Glutamatergic neuron (in vitro differentiated cells): ENCODE results near the gene FTL. TPM values are rescaled to one million over a fixed set of nuclear protein-coding genes. Genes with fewer than 3 reads are reported as not detected.

ENCODE experiments used
- DNase-seq: peaks from one replicate; pipeline ENCODE4 v3.0.0; 2022
- H3K27ac Mint-ChIP-seq: one replicate; pipeline ENCODE4 v1.8.0; 2020; ENCODE audit warnings: mild to moderate bottlenecking, mixed read lengths, inconsistent platforms; ENCODE audit not compliant: unreplicated experiment
- H3K27me3 Mint-ChIP-seq: one replicate; pipeline ENCODE4 v1.8.0; 2020; ENCODE audit warnings: mild to moderate bottlenecking, moderate library complexity, mixed read lengths, inconsistent platforms; ENCODE audit not compliant: unreplicated experiment
- H3K36me3 Mint-ChIP-seq: one replicate; pipeline ENCODE4 v1.8.0; 2020; ENCODE audit warnings: mild to moderate bottlenecking, mixed read lengths, inconsistent platforms; ENCODE audit not compliant: unreplicated experiment
- H3K4me1 Mint-ChIP-seq: one replicate; pipeline ENCODE4 v1.8.0; 2020; ENCODE audit warnings: mild to moderate bottlenecking, low read depth, mixed read lengths, inconsistent platforms; ENCODE audit not compliant: unreplicated experiment
- H3K4me3 Mint-ChIP-seq: one replicate; pipeline ENCODE4 v1.8.0; 2020; ENCODE audit warnings: mild to moderate bottlenecking, mixed read lengths, inconsistent platforms; ENCODE audit not compliant: unreplicated experiment
- H3K9me3 Mint-ChIP-seq: one replicate; pipeline ENCODE4 v1.8.0; 2020; ENCODE audit warnings: mild to moderate bottlenecking, moderate library complexity, mixed read lengths, inconsistent platforms; ENCODE audit not compliant: unreplicated experiment
- CTCF ChIP-seq: fragments of 200-600 bp; sonication (generic); IDR thresholded peaks from one replicate; pipeline ENCODE4 v1.5.0; 2021; ENCODE audit not compliant: partially characterized antibody, unreplicated experiment
- total RNA-seq: library from RNA; stranded (reverse); fragmentation: NEBNext Ultra II Directional; extraction: Animal tissue kit (Norgen Biotek cat#: 25700); gene quantifications from one replicate; pipeline ENCODE4 v1.2.1, GENCODE V29; 2021; ENCODE audit not compliant: unreplicated experiment

Gene FTL
- total RNA-seq, 1 donor from 2014 or later = 875 TPM

DNA sequence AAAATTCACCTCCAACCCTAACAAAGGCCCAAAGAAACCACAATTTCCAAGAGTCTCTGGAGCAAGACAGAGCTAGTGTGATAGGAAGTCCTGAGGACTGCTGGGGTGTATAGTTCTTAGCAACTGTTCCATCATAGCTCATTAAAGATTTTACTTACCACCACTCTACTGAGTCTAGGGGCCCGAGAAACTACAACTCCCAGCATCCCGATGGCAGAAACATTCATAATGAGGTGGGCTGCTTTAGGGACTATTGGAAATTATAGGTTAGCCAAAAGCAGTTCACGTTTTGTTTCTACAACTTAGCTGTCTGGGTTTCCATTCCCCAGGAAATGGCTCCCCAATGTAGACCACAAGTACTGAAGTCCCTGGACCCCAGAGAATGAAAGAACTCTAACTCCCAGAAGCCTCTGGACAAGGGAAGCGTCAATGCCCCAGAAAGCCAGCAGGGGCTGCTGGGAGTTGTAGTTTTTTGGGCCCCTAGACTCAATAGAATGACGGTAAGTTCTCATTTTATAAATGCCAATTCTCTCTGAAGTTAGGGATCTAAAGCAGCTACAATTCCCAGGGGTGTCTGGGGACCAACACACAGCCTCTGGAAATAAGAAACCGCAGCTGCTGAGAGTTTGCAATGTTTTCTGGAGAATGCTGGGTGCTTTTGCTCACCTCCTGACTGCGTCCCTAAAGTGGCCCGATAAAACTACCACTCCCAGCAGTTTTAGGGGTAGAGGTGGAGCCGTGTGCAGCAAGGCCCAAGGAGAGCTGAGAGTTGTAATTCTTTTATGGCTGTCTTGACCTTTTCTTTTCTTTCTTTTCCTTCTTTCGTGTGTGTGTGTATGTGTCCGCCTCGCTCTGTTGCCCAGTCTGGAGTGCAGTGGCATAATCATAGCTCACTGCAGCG is 11.1 kb downstream of the FTL start:
- TF ChIP-seq CTCF = peak; percentile 75
- no peak overlapping the region for H3K27ac Mint-ChIP-seq
- H3K36me3 Mint-ChIP-seq = peaks cover 5% of the 10 kb centered on the region
- H3K27me3 Mint-ChIP-seq = no peaks in the 10 kb centered on the region
- peaks cover 2% of the 10 kb centered on the region for H3K4me1 Mint-ChIP-seq
- peak; percentile 68 for DNase-seq
- H3K9me3 Mint-ChIP-seq = no peaks in the 10 kb centered on the region
- no peak overlapping the region for H3K4me3 Mint-ChIP-seq

DNA sequence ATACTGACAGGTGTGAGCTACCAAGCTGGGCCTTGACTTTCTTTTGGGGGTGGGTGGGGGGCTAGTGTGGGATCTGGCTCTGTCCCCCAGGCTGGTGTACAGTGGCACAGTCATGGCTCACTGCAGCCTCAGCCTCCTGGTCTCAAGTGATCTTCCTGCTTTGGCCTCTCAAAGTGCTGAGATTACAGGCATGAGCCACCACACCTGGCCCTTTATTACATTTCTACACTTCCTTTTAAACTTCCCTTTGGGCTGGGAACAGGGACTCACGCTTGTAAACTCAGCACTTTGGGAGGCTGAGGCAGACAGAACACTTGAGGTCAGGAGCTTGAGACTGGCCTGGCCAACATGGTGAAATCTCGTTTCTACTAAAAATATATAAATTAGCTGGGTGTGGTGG is 12.0 kb downstream of the FTL start:
- Mint-ChIP-seq H3K27me3 (peaks cover under 1% of the 10 kb centered on the region), H3K4me3 (no peak overlapping the region), H3K36me3 (peaks cover 5% of the 10 kb centered on the region), H3K9me3 (no peaks in the 10 kb centered on the region), H3K4me1 (peaks cover 2% of the 10 kb centered on the region), H3K27ac (no peak overlapping the region)
- no peak for TF ChIP-seq CTCF
- no peak for DNase-seq

DNA sequence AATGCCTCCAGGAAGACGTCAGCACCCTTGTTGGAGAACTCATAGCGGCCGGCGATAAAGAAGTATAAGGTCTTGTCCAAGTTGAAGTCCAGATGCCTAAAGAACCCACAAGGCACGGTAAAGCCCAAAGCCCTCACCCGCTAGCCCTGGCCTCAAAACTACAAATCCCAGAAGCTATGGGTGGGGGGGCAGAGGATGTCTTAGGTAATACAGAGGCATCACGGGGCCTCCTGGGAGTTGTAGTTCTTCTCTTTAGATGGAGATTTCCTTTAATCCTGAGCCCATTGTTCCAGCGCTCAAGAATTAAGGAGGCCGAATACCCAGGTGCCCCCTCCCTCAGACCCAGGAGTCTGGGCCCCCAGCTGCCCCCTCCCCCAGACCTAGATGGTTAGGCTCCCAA is 17.2 kb downstream of the FTL start:
- no peaks in the 10 kb centered on the region for H3K9me3 Mint-ChIP-seq
- peaks cover 7% of the 10 kb centered on the region for H3K27me3 Mint-ChIP-seq
- DNase-seq = no peak
- H3K4me1 Mint-ChIP-seq = peaks cover 2% of the 10 kb centered on the region
- H3K36me3 Mint-ChIP-seq = peaks cover 5% of the 10 kb centered on the region
- no peak for TF ChIP-seq CTCF
- no peak overlapping the region for H3K27ac Mint-ChIP-seq
- H3K4me3 Mint-ChIP-seq = no peak overlapping the region

GRCh38 chr19:48985711-48986110 is 20.6 kb downstream of the FTL start:
- H3K36me3 Mint-ChIP-seq = no peaks in the 10 kb centered on the region

More at GRCh38 chr19:48985711-48986110, 20.6 kb downstream of the FTL start:
- Mint-ChIP-seq H3K27ac (no peak overlapping the region), H3K4me1 (peaks cover 7% of the 10 kb centered on the region), H3K9me3 (peaks cover 11% of the 10 kb centered on the region), H3K4me3 (no peak overlapping the region), H3K27me3 (peaks cover 7% of the 10 kb centered on the region)
- DNase-seq = no peak
- no peak for TF ChIP-seq CTCF
